Measurements from ENCODE around the gene ARMCX2.

DNA sequence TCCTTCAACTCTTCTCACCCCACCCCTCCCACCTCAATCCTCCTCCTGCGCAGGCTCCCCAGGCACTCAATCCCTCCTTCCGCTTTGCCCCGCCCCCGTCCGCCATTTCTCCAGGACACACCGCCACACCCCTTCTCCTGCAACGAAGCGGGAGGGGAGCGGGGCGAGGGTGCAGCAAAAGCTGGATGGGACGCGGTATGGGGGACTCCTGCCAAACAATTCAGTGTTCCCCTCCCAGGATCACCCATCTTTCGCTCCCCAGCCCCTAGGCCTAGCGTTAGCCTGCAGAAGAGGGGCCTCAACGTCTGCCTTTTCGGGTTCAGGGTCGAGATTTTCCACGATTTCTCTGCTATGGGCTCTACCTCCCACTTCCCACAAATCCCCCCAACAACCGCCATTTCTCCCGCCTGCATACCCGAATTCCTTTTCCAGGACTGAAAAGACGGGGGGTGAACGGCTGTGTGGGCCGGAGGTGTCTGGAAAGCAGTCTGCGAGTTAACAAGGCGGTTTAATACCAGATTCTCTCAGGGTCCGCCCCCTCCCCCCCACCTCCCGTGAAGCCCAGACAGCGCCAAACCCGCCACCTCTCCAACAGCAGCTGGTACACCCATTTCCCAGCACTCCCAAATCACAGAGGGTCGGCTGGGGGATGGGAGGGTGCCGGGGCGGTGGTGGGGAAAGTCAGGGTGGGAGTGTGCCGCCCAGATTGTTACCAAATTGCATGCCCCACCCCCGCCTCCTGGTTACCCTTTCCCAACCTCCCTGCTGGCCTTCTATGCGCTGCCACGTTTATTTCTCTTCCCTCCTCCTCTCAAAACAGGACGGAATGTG, 774 bp downstream of the ARMCX2 start:
- TF ChIP-seq, protein P1, sequence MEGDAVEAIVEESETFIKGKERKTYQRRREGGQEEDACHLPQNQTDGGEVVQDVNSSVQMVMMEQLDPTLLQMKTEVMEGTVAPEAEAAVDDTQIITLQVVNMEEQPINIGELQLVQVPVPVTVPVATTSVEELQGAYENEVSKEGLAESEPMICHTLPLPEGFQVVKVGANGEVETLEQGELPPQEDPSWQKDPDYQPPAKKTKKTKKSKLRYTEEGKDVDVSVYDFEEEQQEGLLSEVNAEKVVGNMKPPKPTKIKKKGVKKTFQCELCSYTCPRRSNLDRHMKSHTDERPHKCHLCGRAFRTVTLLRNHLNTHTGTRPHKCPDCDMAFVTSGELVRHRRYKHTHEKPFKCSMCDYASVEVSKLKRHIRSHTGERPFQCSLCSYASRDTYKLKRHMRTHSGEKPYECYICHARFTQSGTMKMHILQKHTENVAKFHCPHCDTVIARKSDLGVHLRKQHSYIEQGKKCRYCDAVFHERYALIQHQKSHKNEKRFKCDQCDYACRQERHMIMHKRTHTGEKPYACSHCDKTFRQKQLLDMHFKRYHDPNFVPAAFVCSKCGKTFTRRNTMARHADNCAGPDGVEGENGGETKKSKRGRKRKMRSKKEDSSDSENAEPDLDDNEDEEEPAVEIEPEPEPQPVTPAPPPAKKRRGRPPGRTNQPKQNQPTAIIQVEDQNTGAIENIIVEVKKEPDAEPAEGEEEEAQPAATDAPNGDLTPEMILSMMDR (conservative IDR thresholded peaks at IDR 0.05; ENCODE audit: low read depth, low read length), result no peak
- no peak for TF ChIP-seq POLR2A (IDR thresholded peaks at IDR 0.05; ENCODE audit: low read depth, low read length)

Data from IMR-90 (cell line).